Spleen (tissue), 10 donors: ENCODE data around the gene MID1IP1. TPM values are rescaled to one million over a fixed set of nuclear protein-coding genes. Genes with fewer than 3 reads are reported as not detected.

ENCODE experiments used
- polyA plus RNA-seq, 3 donors: library from polyadenylated mRNA; stranded (reverse); fragments of 200-250 nt; gene quantifications; one replicate each; pipeline ENCODE4 v1.2.1, GENCODE V29; 2013
- total RNA-seq, 7 donors: library from RNA; depleted of rRNA in 3 of 7; stranded (reverse); fragments of >200 nt in 3 of 7; fragmentation: NEBNext Ultra II Directional in 4 of 7; extraction: Animal tissue kit (Norgen Biotek cat#: 25700) in 4 of 7; gene quantifications; one replicate each; pipeline versions ENCODE4 v1.1.0 to v1.2.1, GENCODE V29; 2016 to 2021
- donor health status: healthy with polysubstance abuse.
- donor health status: DM: no; HTN: no; CAD: no; lungs with moderate emphysema.
- donor health status: DM: no; HTN: no; CAD: no.
- donor health status: Bipolar disorder and iron deficiency.
- donor health status: healthy.
- donor health status: DM: no; HTN: no; CAD: no.
- donor health status: DM: yes; HTN: yes; CAD: no.

MID1IP1 gene
- total and polyA plus RNA-seq, 10 donors = 8.6 to 24.4 (median 18.0) TPM

Other genes with a start within 250 kb of the MID1IP1 start
- gene TSPAN7, start 239.9 kb upstream of the MID1IP1 start, total RNA-seq = 100 to 1,000 TPM in 3 of 7 donors, 10 to 100 TPM in 4; 52.0 to 158 (median 97.3) TPM
- gene TSPAN7, start 239.9 kb upstream of the MID1IP1 start, polyA plus RNA-seq = 10 to 100 TPM in 2 of 3 donors, 1 to 10 TPM in 1; 7.2 to 30.2 (median 11.9) TPM